Measurements from ENCODE around the gene CELSR1. TPM values are rescaled to one million over a fixed set of nuclear protein-coding genes. Genes with fewer than 3 reads are reported as not detected.

Gene CELSR1
- total RNA-seq, 1 donor from 2014 or later = 27.6 TPM

GRCh38 chr22:46381731-46382130, 155.7 kb downstream of the CELSR1 start:
- H3K9me3 ChIP-seq (ENCODE audit: insufficient read depth, low read depth, low read length) = no peaks in the 10 kb centered on the region
- H3K4me3 Mint-ChIP-seq (ENCODE audit: unreplicated experiment) = no peak overlapping the region
- H3K27me3 Mint-ChIP-seq (ENCODE audit: low read depth, unreplicated experiment) = peaks cover 9% of the 10 kb centered on the region
- no peaks in the 10 kb centered on the region for H3K79me2 ChIP-seq (ENCODE audit: insufficient read depth, low read length)
- H3K36me3 Mint-ChIP-seq (ENCODE audit: low read depth, unreplicated experiment) = peaks cover 37% of the 10 kb centered on the region
- DNase-seq (ENCODE audit: low read depth) (no peak), FAIRE-seq (no peak)
- no peak overlapping the region for H3K9ac ChIP-seq (ENCODE audit: low read length)
- peaks cover 5% of the 10 kb centered on the region for H3K27me3 ChIP-seq (ENCODE audit: insufficient read depth, low read length)
- H3K9me3 Mint-ChIP-seq (ENCODE audit: unreplicated experiment) = peaks cover 5% of the 10 kb centered on the region
- no peaks in the 10 kb centered on the region for H4K20me1 ChIP-seq (ENCODE audit: insufficient read depth, low read length)
- H3K27ac Mint-ChIP-seq (ENCODE audit: unreplicated experiment) = no peak overlapping the region
- H3K36me3 ChIP-seq (ENCODE audit: insufficient read depth, low read length) = no peaks in the 10 kb centered on the region
- TF ChIP-seq CTCF (IDR thresholded peaks at IDR 0.05; ENCODE audit: insufficient read depth, low read depth, low read length) (no peak), EZH2 (IDR thresholded peaks at IDR 0.05; ENCODE audit: insufficient read depth, low read length) (no peak)
- H3K4me1 Mint-ChIP-seq (ENCODE audit: low read depth, unreplicated experiment) = peaks cover 5% of the 10 kb centered on the region
- H3K4me3 ChIP-seq (ENCODE audit: insufficient read depth, low read depth, low read length) = no peak overlapping the region
- no peak overlapping the region for H2AFZ ChIP-seq (ENCODE audit: low read depth, low read length)
- H3K4me2 ChIP-seq (ENCODE audit: low read length) = no peak overlapping the region
- H3K4me1 ChIP-seq (ENCODE audit: insufficient read depth, low read length) = peaks cover 7% of the 10 kb centered on the region
- H3K27ac ChIP-seq (ENCODE audit: low read depth, low read length) = no peak overlapping the region

- DNase-seq (ENCODE audit: low read depth) = peak; percentile 13
- H3K27me3 ChIP-seq (ENCODE audit: insufficient read depth, low read length) = peaks cover 5% of the 10 kb centered on the region
- Mint-ChIP-seq H3K27me3 (ENCODE audit: low read depth, unreplicated experiment) (peaks cover 9% of the 10 kb centered on the region), H3K27ac (ENCODE audit: unreplicated experiment) (no peak overlapping the region), H3K9me3 (ENCODE audit: unreplicated experiment) (peaks cover 9% of the 10 kb centered on the region), H3K4me3 (ENCODE audit: unreplicated experiment) (no peak overlapping the region), H3K4me1 (ENCODE audit: low read depth, unreplicated experiment) (peaks cover 5% of the 10 kb centered on the region), H3K36me3 (ENCODE audit: low read depth, unreplicated experiment) (peaks cover 41% of the 10 kb centered on the region)
- H3K9ac ChIP-seq (ENCODE audit: low read length) = no peak overlapping the region
- peaks cover 7% of the 10 kb centered on the region for H3K4me1 ChIP-seq (ENCODE audit: insufficient read depth, low read length)
- no peaks in the 10 kb centered on the region for H4K20me1 ChIP-seq (ENCODE audit: insufficient read depth, low read length)
- no peak overlapping the region for H3K4me3 ChIP-seq (ENCODE audit: insufficient read depth, low read depth, low read length)
- no peak overlapping the region for H3K4me2 ChIP-seq (ENCODE audit: low read length)
- TF ChIP-seq EZH2 (IDR thresholded peaks at IDR 0.05; ENCODE audit: insufficient read depth, low read length) (no peak), CTCF (IDR thresholded peaks at IDR 0.05; ENCODE audit: insufficient read depth, low read depth, low read length) (no peak)
- H3K9me3 ChIP-seq (ENCODE audit: insufficient read depth, low read depth, low read length) = no peaks in the 10 kb centered on the region
- H3K36me3 ChIP-seq (ENCODE audit: insufficient read depth, low read length) = no peaks in the 10 kb centered on the region
- no peak overlapping the region for H3K27ac ChIP-seq (ENCODE audit: low read depth, low read length)
- FAIRE-seq = no peak
- no peaks in the 10 kb centered on the region for H3K79me2 ChIP-seq (ENCODE audit: insufficient read depth, low read length)
- H2AFZ ChIP-seq (ENCODE audit: low read depth, low read length) = no peak overlapping the region
Observed at GRCh38 chr22:46381142-46381541, 156.3 kb downstream of the CELSR1 start.

- Mint-ChIP-seq H3K36me3 (ENCODE audit: low read depth, unreplicated experiment) (peaks cover 47% of the 10 kb centered on the region), H3K27me3 (ENCODE audit: low read depth, unreplicated experiment) (peaks cover 9% of the 10 kb centered on the region), H3K4me3 (ENCODE audit: unreplicated experiment) (no peak overlapping the region), H3K4me1 (ENCODE audit: low read depth, unreplicated experiment) (peaks cover 5% of the 10 kb centered on the region), H3K9me3 (ENCODE audit: unreplicated experiment) (peaks cover 13% of the 10 kb centered on the region), H3K27ac (ENCODE audit: unreplicated experiment) (no peak overlapping the region)
- H3K79me2 ChIP-seq (ENCODE audit: insufficient read depth, low read length) = no peaks in the 10 kb centered on the region
- H3K4me3 ChIP-seq (ENCODE audit: insufficient read depth, low read depth, low read length) = no peak overlapping the region
- TF ChIP-seq EZH2 (IDR thresholded peaks at IDR 0.05; ENCODE audit: insufficient read depth, low read length) = no peak
- no peak for TF ChIP-seq CTCF (IDR thresholded peaks at IDR 0.05; ENCODE audit: insufficient read depth, low read depth, low read length)
- peaks cover 7% of the 10 kb centered on the region for H3K4me1 ChIP-seq (ENCODE audit: insufficient read depth, low read length)
- peaks cover 5% of the 10 kb centered on the region for H3K27me3 ChIP-seq (ENCODE audit: insufficient read depth, low read length)
- no peak overlapping the region for H3K9ac ChIP-seq (ENCODE audit: low read length)
- no peaks in the 10 kb centered on the region for H3K36me3 ChIP-seq (ENCODE audit: insufficient read depth, low read length)
- H3K4me2 ChIP-seq (ENCODE audit: low read length) = no peak overlapping the region
- H3K9me3 ChIP-seq (ENCODE audit: insufficient read depth, low read depth, low read length) = peaks cover 2% of the 10 kb centered on the region
- H3K27ac ChIP-seq (ENCODE audit: low read depth, low read length) = no peak overlapping the region
- FAIRE-seq (no peak), DNase-seq (ENCODE audit: low read depth) (no peak)
- H4K20me1 ChIP-seq (ENCODE audit: insufficient read depth, low read length) = no peaks in the 10 kb centered on the region
- no peak overlapping the region for H2AFZ ChIP-seq (ENCODE audit: low read depth, low read length)
Observed at GRCh38 chr22:46380581-46380980, 156.8 kb downstream of the CELSR1 start.
